NT2/D1 (cell line): ENCODE data around the gene SLC16A11.
"Not testable (repeated sequence)": the region's sequence is repeated elsewhere in the genome, so short reads cannot be mapped to it uniquely, and the experiment has no call there.

Source experiments
- DNase-seq: peaks from one replicate; pipeline ENCODE4 v3.0.0-alpha.2; 2011; ENCODE audit warnings: low read depth, low spot score
- H3K27me3 ChIP-seq: 2 replicates; pipeline ENCODE4 v1.6.0; 2011; ENCODE audit warnings: mild to moderate bottlenecking; ENCODE audit not compliant: insufficient read length, insufficient read depth
- H3K36me3 ChIP-seq: 2 replicates; pipeline ENCODE4 v1.6.1; 2011; ENCODE audit warnings: mild to moderate bottlenecking, low read length, mixed read lengths; ENCODE audit not compliant: insufficient read depth, insufficient read length
- H3K4me1 ChIP-seq: 2 replicates; pipeline ENCODE4 v1.5.1; 2011; ENCODE audit not compliant: insufficient read depth, insufficient read length
- H3K4me3 ChIP-seq: 2 replicates; pipeline ENCODE4 v1.5.1; 2011; ENCODE audit warnings: low read depth; ENCODE audit not compliant: insufficient read length
- H3K9ac ChIP-seq: 2 replicates; pipeline ENCODE4 v1.6.0; 2011; ENCODE audit warnings: low read depth; ENCODE audit not compliant: insufficient read length
- H3K9me3 ChIP-seq: 2 replicates; pipeline ENCODE4 v1.5.1; 2011; ENCODE audit warnings: mild to moderate bottlenecking, low read length; ENCODE audit not compliant: insufficient read depth
- SUZ12 ChIP-seq: IDR thresholded peaks from 2 replicates; pipeline ENCODE4 v1.6.1; 2011; ENCODE audit not compliant: insufficient read length, insufficient read depth; ENCODE audit errors: extremely low read depth
- YY1 ChIP-seq: IDR thresholded peaks from 2 replicates; pipeline ENCODE4 v1.6.1; 2011; ENCODE audit not compliant: insufficient read length, insufficient read depth
- ZNF274 ChIP-seq: IDR thresholded peaks from 2 replicates; pipeline ENCODE4 v1.6.1; 2011; ENCODE audit warnings: mild to moderate bottlenecking, low read depth, low read length

Gene SLC16A11

GRCh38 chr17:6998855-6999508, 44.9 kb downstream of the SLC16A11 start:
- Histone ChIP-seq H3K4me1 (peaks cover 5% of the 10 kb centered on the region), H3K4me3 (no peak overlapping the region), H3K27me3 (no peaks in the 10 kb centered on the region), H3K9ac (no peak overlapping the region), H3K36me3 (peaks cover 41% of the 10 kb centered on the region), H3K9me3 (no peaks in the 10 kb centered on the region)
- DNase-seq, result no peak
- no peak for TF ChIP-seq ZNF274
- TF ChIP-seq SUZ12, result no peak
- no peak for TF ChIP-seq YY1

GRCh38 chr17:6997171-6997570, 46.7 kb downstream of the SLC16A11 start:
- TF ChIP-seq ZNF274 (no peak), YY1 (no peak), SUZ12 (no peak)
- no peak overlapping the region for H3K9ac ChIP-seq
- peaks cover 26% of the 10 kb centered on the region for H3K36me3 ChIP-seq
- no peaks in the 10 kb centered on the region for H3K9me3 ChIP-seq
- H3K4me3 ChIP-seq, result no peak overlapping the region
- peaks cover 5% of the 10 kb centered on the region for H3K4me1 ChIP-seq
- no peaks in the 10 kb centered on the region for H3K27me3 ChIP-seq
- DNase-seq, result no peak

GRCh38 chr17:6996256-6997011, 47.5 kb downstream of the SLC16A11 start:
- Histone ChIP-seq H3K9me3 (no peaks in the 10 kb centered on the region), H3K4me1 (peaks cover 5% of the 10 kb centered on the region), H3K9ac (peak overlapping the region; percentile 72), H3K36me3 (peaks cover 19% of the 10 kb centered on the region), H3K4me3 (peak overlapping the region; percentile 41), H3K27me3 (no peaks in the 10 kb centered on the region)
- no peak for DNase-seq
- TF ChIP-seq YY1 (no peak), ZNF274 (no peak), SUZ12 (no peak)

GRCh38 chr17:6995500-6996255, 48.2 kb downstream of the SLC16A11 start, which contains the start of gene ALOX12:
ALOX12 (plus strand) TSS chr17:6996049; CDS start chr17:6996118, 69 bp downstream.
- H3K36me3 ChIP-seq, result peaks cover 14% of the 10 kb centered on the region
- no peak for DNase-seq
- peak within 1 kb of the TSS; percentile 41 for H3K4me3 ChIP-seq
- TF ChIP-seq SUZ12 (no peak), YY1 (no peak), ZNF274 (no peak)
- H3K27me3 ChIP-seq, result no peaks in the 10 kb centered on the region
- H3K9me3 ChIP-seq, result no peaks in the 10 kb centered on the region
- peak within 1 kb of the TSS; percentile 72 for H3K9ac ChIP-seq
- H3K4me1 ChIP-seq, result peaks cover 5% of the 10 kb centered on the region

- peaks cover 7% of the 10 kb centered on the region for H3K36me3 ChIP-seq
Observed at GRCh38 chr17:6994666-6995256, 49.1 kb downstream of the SLC16A11 start.

GRCh38 chr17:6994118-6994598, 49.7 kb downstream of the SLC16A11 start:
- no peak overlapping the region for H3K9ac ChIP-seq

More at GRCh38 chr17:6994666-6995256, 49.1 kb downstream of the SLC16A11 start:
- TF ChIP-seq ZNF274 (no peak), YY1 (no peak), SUZ12 (no peak)
- Histone ChIP-seq H3K4me1 (peaks cover 5% of the 10 kb centered on the region), H3K4me3 (peak overlapping the region; percentile 41), H3K27me3 (no peaks in the 10 kb centered on the region), H3K9ac (peak overlapping the region; percentile 72), H3K9me3 (no peaks in the 10 kb centered on the region)
- DNase-seq, result no peak

GRCh38 chr17:6993613-6994056, 50.3 kb downstream of the SLC16A11 start:
- DNase-seq, H3K4me3 ChIP-seq, H3K4me1 ChIP-seq, H3K9me3 ChIP-seq, H3K36me3 ChIP-seq, H3K27me3 ChIP-seq, H3K9ac ChIP-seq: not testable (repeated sequence)

More at GRCh38 chr17:6994118-6994598, 49.7 kb downstream of the SLC16A11 start:
- H3K27me3 ChIP-seq, result no peaks in the 10 kb centered on the region
- H3K9me3 ChIP-seq, result no peaks in the 10 kb centered on the region
- peaks cover 5% of the 10 kb centered on the region for H3K4me1 ChIP-seq
- TF ChIP-seq ZNF274, result no peak
- no peak for TF ChIP-seq SUZ12
- no peak for TF ChIP-seq YY1
- peaks cover 5% of the 10 kb centered on the region for H3K36me3 ChIP-seq
- no peak for DNase-seq
- no peak overlapping the region for H3K4me3 ChIP-seq
